ENCODE measurements around the gene ARHGAP11A.

ARHGAP11A gene

GRCh38 chr15:32671339-32672325 is 56.3 kb downstream of the ARHGAP11A start:
- TF ChIP-seq, protein P1, sequence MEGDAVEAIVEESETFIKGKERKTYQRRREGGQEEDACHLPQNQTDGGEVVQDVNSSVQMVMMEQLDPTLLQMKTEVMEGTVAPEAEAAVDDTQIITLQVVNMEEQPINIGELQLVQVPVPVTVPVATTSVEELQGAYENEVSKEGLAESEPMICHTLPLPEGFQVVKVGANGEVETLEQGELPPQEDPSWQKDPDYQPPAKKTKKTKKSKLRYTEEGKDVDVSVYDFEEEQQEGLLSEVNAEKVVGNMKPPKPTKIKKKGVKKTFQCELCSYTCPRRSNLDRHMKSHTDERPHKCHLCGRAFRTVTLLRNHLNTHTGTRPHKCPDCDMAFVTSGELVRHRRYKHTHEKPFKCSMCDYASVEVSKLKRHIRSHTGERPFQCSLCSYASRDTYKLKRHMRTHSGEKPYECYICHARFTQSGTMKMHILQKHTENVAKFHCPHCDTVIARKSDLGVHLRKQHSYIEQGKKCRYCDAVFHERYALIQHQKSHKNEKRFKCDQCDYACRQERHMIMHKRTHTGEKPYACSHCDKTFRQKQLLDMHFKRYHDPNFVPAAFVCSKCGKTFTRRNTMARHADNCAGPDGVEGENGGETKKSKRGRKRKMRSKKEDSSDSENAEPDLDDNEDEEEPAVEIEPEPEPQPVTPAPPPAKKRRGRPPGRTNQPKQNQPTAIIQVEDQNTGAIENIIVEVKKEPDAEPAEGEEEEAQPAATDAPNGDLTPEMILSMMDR (IDR thresholded peaks at IDR 0.05; ENCODE audit: borderline replicate concordance, extremely low read depth, low read length, poor library complexity, severe bottlenecking) = no peak
- no peak for TF ChIP-seq EZH2 (IDR thresholded peaks at IDR 0.05; ENCODE audit: borderline replicate concordance, low read depth, low read length, severe bottlenecking)
- Histone ChIP-seq H3K27me3 (ENCODE audit: insufficient read depth, low read length, poor library complexity) (no peaks in the 10 kb centered on the region), H3K4me2 (ENCODE audit: insufficient read depth, low read length) (no peak overlapping the region), H2AFZ (ENCODE audit: low read depth, low read length) (no peak overlapping the region), H3K9ac (ENCODE audit: low read depth, low read length) (no peak overlapping the region), H3K4me3 (ENCODE audit: low read depth in 1 of 2, low read length in 2 of 2) (no peak overlapping the region), H3K9me3 (ENCODE audit: insufficient read depth, low read length, severe bottlenecking) (no peaks in the 10 kb centered on the region), H3K27ac (ENCODE audit: low read length) (no peak overlapping the region), H3K36me3 (ENCODE audit: insufficient read depth, low read length) (no peaks in the 10 kb centered on the region), H3K4me1 (ENCODE audit: insufficient read depth, low read length) (no peaks in the 10 kb centered on the region), H3K79me2 (ENCODE audit: insufficient read depth, low read length) (no peaks in the 10 kb centered on the region), H4K20me1 (ENCODE audit: insufficient read depth, low read length) (no peaks in the 10 kb centered on the region)
- DNase-seq = no peak
- ATAC-seq (ENCODE audit: insufficient read depth, low read depth) = no peak

DNA sequence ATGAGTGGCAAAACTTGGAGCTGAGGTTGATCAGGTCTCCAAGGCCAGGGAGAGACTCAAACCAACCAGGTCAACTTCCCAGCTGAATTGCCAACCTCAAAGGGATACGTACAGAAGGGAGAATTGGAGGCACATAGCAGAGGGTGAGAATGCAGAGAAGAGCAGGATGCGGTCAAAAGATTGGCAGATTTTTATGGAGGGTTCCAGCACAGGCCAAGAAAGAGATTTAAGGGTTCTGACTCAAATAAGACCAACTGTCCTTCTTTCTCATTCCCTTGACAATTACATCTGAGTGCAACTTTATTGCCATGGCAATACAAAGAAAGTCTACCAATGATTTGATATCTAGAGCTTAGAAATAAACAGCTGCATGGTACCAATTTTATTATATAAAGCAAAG is 59.4 kb downstream of the ARHGAP11A start:
- no peak overlapping the region for H3K27ac ChIP-seq (ENCODE audit: low read length)
- H3K9me3 ChIP-seq (ENCODE audit: insufficient read depth, low read length, severe bottlenecking) = no peaks in the 10 kb centered on the region
- H3K36me3 ChIP-seq (ENCODE audit: insufficient read depth, low read length) = no peaks in the 10 kb centered on the region
- no peaks in the 10 kb centered on the region for H4K20me1 ChIP-seq (ENCODE audit: insufficient read depth, low read length)
- H3K79me2 ChIP-seq (ENCODE audit: insufficient read depth, low read length) = no peaks in the 10 kb centered on the region
- no peak for ATAC-seq (ENCODE audit: insufficient read depth, low read depth)
- DNase-seq = no peak
- H3K4me3 ChIP-seq (ENCODE audit: low read depth in 1 of 2, low read length in 2 of 2) = no peak overlapping the region
- no peaks in the 10 kb centered on the region for H3K27me3 ChIP-seq (ENCODE audit: insufficient read depth, low read length, poor library complexity)
- no peaks in the 10 kb centered on the region for H3K4me1 ChIP-seq (ENCODE audit: insufficient read depth, low read length)
- no peak overlapping the region for H3K9ac ChIP-seq (ENCODE audit: low read depth, low read length)
- TF ChIP-seq EZH2 (IDR thresholded peaks at IDR 0.05; ENCODE audit: borderline replicate concordance, low read depth, low read length, severe bottlenecking) = no peak
- TF ChIP-seq, protein P1 (IDR thresholded peaks at IDR 0.05; ENCODE audit: borderline replicate concordance, extremely low read depth, low read length, poor library complexity, severe bottlenecking) = no peak
- H3K4me2 ChIP-seq (ENCODE audit: insufficient read depth, low read length) = no peak overlapping the region
- no peak overlapping the region for H2AFZ ChIP-seq (ENCODE audit: low read depth, low read length)

- H3K27me3 ChIP-seq (ENCODE audit: insufficient read depth, low read length, poor library complexity) = no peaks in the 10 kb centered on the region
These were observed 60.2 kb downstream of the ARHGAP11A start for GRCh38 chr15:32675466-32675865.

More at GRCh38 chr15:32675466-32675865, 60.2 kb downstream of the ARHGAP11A start:
- H2AFZ ChIP-seq (ENCODE audit: low read depth, low read length) = no peak overlapping the region
- no peaks in the 10 kb centered on the region for H4K20me1 ChIP-seq (ENCODE audit: insufficient read depth, low read length)
- TF ChIP-seq, protein P1 (IDR thresholded peaks at IDR 0.05; ENCODE audit: borderline replicate concordance, extremely low read depth, low read length, poor library complexity, severe bottlenecking) = no peak
- TF ChIP-seq EZH2 (IDR thresholded peaks at IDR 0.05; ENCODE audit: borderline replicate concordance, low read depth, low read length, severe bottlenecking) = no peak
- H3K4me2 ChIP-seq (ENCODE audit: insufficient read depth, low read length) = no peak overlapping the region
- no peak overlapping the region for H3K27ac ChIP-seq (ENCODE audit: low read length)
- no peaks in the 10 kb centered on the region for H3K36me3 ChIP-seq (ENCODE audit: insufficient read depth, low read length)
- no peaks in the 10 kb centered on the region for H3K79me2 ChIP-seq (ENCODE audit: insufficient read depth, low read length)
- no peak overlapping the region for H3K4me3 ChIP-seq (ENCODE audit: low read depth in 1 of 2, low read length in 2 of 2)
- ATAC-seq (ENCODE audit: insufficient read depth, low read depth) (no peak), DNase-seq (no peak)
- no peak overlapping the region for H3K9ac ChIP-seq (ENCODE audit: low read depth, low read length)
- H3K9me3 ChIP-seq (ENCODE audit: insufficient read depth, low read length, severe bottlenecking) = no peaks in the 10 kb centered on the region
- H3K4me1 ChIP-seq (ENCODE audit: insufficient read depth, low read length) = no peaks in the 10 kb centered on the region

Measured in DND-41 (cell line).